Activated T-cell treated with anti-CD3 and anti-CD28 coated beads, Interleukin-2, amount 50 U/mL, for 72 hours (primary cell): ENCODE data around the gene XPO6. TPM values are rescaled to one million over a fixed set of nuclear protein-coding genes. Genes with fewer than 3 reads are reported as not detected.

Experiments
- ATAC-seq, 2 donors: fragments of 150-1000 bp; cut with Tn5 transposase; replicated peaks in 1 of 2; 2 replicates each; pipeline ENCODE4 v1.10.0; 2021; ENCODE audit warnings: moderate library complexity in 2 of 2, mild to moderate bottlenecking in 1 of 2
- DNase-seq, 2 donors: peaks; one replicate each; pipeline ENCODE4 v3.0.0; 2021 to 2022; ENCODE audit warnings: mixed read lengths in 1 of 2
- H3K27ac Mint-ChIP-seq: one replicate; pipeline ENCODE4 v1.8.0; 2022; ENCODE audit warnings: mild to moderate bottlenecking, moderate library complexity, mixed read lengths
- H3K27me3 Mint-ChIP-seq: one replicate; pipeline ENCODE4 v1.8.0; 2022; ENCODE audit warnings: low read depth, mixed read lengths
- H3K36me3 Mint-ChIP-seq, 2 donors: one replicate each; pipeline ENCODE4 v1.8.0; 2022; ENCODE audit warnings: mixed read lengths in 2 of 2, mild to moderate bottlenecking in 1 of 2; ENCODE audit not compliant: insufficient read depth in 2 of 2
- H3K4me1 Mint-ChIP-seq: one replicate; pipeline ENCODE4 v1.8.0; 2022; ENCODE audit warnings: low read depth, mixed read lengths
- H3K4me3 Mint-ChIP-seq, 2 donors: one replicate each; pipeline ENCODE4 v1.8.0; 2022; ENCODE audit warnings: mild to moderate bottlenecking in 2 of 2, mixed read lengths in 2 of 2, moderate library complexity in 2 of 2
- H3K9me3 Mint-ChIP-seq, 2 donors: one replicate each; pipeline ENCODE4 v1.8.0; 2022; ENCODE audit warnings: mixed read lengths in 2 of 2
- total RNA-seq, 2 donors: library from RNA; stranded (reverse); gene quantifications; one replicate each; pipeline ENCODE4 v1.2.3, GENCODE V29; 2022

XPO6 gene
- total RNA-seq, 2 donors from 2014 or later = 276 to 279 TPM

GRCh38 chr16:28096983-28097899 lies 114.5 kb downstream of the XPO6 start:
- Mint-ChIP-seq H3K9me3 (no peaks in the 10 kb centered on the region), H3K4me3 (no peak overlapping the region), H3K27ac (no peak overlapping the region), H3K36me3 (peaks cover 8 to 13% of the 10 kb centered on the region in 2 donors), H3K4me1 (no peaks in the 10 kb centered on the region), H3K27me3 (no peaks in the 10 kb centered on the region)
- DNase-seq (no peak), ATAC-seq (no peak)

GRCh38 chr16:28093385-28093725 lies 118.4 kb downstream of the XPO6 start:
- Mint-ChIP-seq H3K36me3 (peaks cover 0 to 3% of the 10 kb centered on the region in 2 donors), H3K4me1 (no peaks in the 10 kb centered on the region), H3K27ac (no peak overlapping the region), H3K27me3 (no peaks in the 10 kb centered on the region), H3K9me3 (peaks cover 0 to 2% of the 10 kb centered on the region in 2 donors), H3K4me3 (no peak overlapping the region)
- DNase-seq = no peak
- ATAC-seq = no peak

GRCh38 chr16:28092721-28093384 lies 118.9 kb downstream of the XPO6 start:
- Mint-ChIP-seq H3K36me3 (peaks cover 0 to 3% of the 10 kb centered on the region in 2 donors), H3K27ac (no peak overlapping the region), H3K4me1 (no peaks in the 10 kb centered on the region), H3K27me3 (no peaks in the 10 kb centered on the region), H3K4me3 (no peak overlapping the region), H3K9me3 (peaks cover 0 to 2% of the 10 kb centered on the region in 2 donors)
- ATAC-seq (no peak), DNase-seq (no peak)

GRCh38 chr16:28091656-28092055 lies 120.1 kb downstream of the XPO6 start:
- no peak overlapping the region for H3K4me3 Mint-ChIP-seq
- H3K27me3 Mint-ChIP-seq = no peaks in the 10 kb centered on the region
- H3K9me3 Mint-ChIP-seq = peaks cover 0 to 2% of the 10 kb centered on the region in 2 donors
- ATAC-seq (no peak), DNase-seq (no peak)
- H3K36me3 Mint-ChIP-seq = no peaks in the 10 kb centered on the region
- H3K4me1 Mint-ChIP-seq = no peaks in the 10 kb centered on the region
- H3K27ac Mint-ChIP-seq = no peak overlapping the region

DNA sequence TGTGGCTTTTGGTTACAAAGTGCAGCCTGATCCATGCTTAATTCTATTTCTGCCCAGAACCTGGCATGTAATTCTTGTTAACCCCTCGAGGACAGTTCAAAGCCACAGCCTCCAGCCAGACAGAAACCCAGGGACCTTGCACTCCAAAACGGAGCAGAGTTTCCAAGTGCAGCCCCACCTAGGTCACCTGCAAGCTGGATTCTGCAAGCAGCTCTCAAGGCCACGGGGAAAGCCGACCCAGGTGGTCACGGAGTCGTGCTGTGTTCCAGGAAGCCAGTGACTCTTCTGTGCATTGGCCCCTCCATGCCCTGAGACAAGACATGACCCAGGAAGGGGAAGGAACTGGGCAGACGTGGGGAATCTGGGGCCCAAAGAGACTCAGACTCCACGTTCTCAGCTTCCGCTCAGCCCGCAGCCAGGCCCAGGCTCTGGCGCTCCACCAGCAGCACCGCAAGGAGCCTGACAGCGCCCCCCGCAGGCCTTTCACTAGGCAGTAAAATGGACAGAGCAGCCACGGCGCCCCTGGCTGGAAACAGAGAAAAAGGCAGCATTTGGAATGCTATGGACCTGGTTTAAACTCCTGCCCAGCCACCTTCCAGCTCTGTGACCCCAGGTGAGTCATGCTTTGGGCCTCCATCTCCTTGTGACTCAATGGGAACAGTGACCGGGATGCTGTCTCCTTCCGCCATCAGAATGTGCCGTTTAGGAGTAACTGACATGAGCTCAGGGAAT lies 121.0 kb downstream of the XPO6 start:
- H3K4me3 Mint-ChIP-seq = no peak overlapping the region
- ATAC-seq (no peak), DNase-seq (no peak)
- no peaks in the 10 kb centered on the region for H3K4me1 Mint-ChIP-seq
- no peaks in the 10 kb centered on the region for H3K36me3 Mint-ChIP-seq
- no peak overlapping the region for H3K27ac Mint-ChIP-seq
- H3K9me3 Mint-ChIP-seq = peaks cover 0 to 2% of the 10 kb centered on the region in 2 donors
- no peaks in the 10 kb centered on the region for H3K27me3 Mint-ChIP-seq

DNA sequence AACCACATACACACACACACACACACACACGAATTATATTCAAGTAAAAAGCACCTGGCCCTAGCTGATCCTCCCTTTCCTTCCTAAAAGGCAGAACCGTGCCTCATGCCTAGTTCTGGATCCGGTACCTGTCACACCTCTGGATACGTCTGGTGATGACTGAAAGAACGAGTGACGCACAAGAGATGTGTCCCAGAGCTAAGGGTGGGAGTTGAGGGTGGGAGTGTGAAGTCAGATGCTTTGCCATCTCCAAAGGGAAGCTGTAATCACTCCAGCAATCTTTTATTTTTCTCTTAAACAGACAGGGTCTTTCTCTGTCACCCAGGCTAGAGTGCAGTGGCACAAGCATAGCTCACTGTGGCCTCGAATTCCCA lies 121.8 kb downstream of the XPO6 start:
- no peaks in the 10 kb centered on the region for H3K36me3 Mint-ChIP-seq

DNA sequence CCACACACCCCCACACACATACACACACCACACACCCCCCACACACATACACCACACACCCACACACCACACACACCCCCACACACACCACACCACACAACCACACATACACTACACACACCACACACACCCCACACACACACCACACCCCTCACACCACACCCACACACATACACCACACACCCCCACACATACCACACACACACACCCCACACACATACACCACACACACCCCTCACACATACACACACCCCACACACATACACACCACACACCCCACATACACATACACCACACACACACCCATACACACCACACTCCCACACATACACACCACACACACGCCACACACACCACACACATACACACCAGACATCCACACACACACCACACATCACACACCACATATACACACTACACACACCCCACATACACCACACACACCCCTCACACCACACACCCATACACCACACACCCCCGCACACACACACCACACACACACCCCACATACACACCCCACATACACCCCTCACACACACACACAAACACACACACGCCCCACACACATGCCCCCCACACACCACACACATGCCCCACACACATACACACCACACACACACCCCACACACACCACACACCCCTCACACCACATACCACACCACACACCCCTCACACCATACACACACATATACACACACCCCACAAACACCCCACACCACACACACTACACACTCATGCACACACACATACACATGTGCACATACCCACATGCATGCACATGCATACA lies 122.4 kb downstream of the XPO6 start:
- peaks cover 0 to 2% of the 10 kb centered on the region in 2 donors for H3K9me3 Mint-ChIP-seq
- peak overlapping the region; percentile 29 for H3K27ac Mint-ChIP-seq
- H3K36me3 Mint-ChIP-seq = no peaks in the 10 kb centered on the region
- no peaks in the 10 kb centered on the region for H3K27me3 Mint-ChIP-seq
- DNase-seq (no peak), ATAC-seq (peak; percentile 20 to 39)
- no peaks in the 10 kb centered on the region for H3K4me1 Mint-ChIP-seq
- H3K4me3 Mint-ChIP-seq = no peak overlapping the region

More for the DNA sequence above, 121.8 kb downstream of the XPO6 start:
- Mint-ChIP-seq H3K27ac (peak overlapping the region; percentile 59), H3K9me3 (peaks cover 0 to 2% of the 10 kb centered on the region in 2 donors), H3K4me3 (no peak overlapping the region), H3K27me3 (no peaks in the 10 kb centered on the region), H3K4me1 (no peaks in the 10 kb centered on the region)
- no peak for DNase-seq
- ATAC-seq = peak in 1 of 2 donors; percentile 10

DNA sequence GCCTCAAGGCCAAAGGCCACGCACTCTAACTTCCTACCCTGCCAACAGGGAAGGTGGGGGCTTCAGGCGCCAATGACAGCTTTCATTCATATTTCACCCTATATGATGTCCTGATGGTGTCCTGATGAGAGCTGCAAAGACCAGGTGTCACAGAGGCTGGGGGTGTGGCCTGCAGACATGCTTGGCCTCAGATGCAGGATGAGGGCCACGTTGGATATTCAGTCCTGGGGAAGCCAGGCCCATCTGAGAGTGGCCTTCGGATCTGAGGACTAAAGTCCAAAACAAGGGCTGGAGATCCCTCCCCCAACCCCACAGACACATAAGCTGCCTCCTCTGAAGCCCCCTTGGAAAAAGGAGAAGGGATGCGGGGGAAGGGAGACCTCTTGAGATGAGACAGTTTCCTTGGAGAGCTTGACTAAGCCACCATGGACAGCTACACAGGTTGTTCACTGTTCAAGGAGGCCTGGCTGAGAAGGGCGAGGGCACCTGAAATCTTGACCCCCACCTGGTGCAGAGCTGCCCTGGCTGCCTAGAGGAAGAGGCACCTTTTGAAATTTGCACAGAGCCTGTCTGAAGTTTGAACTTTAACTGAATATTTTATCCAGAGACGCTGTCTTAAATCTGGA lies 124.0 kb downstream of the XPO6 start:
- no peak for DNase-seq
- no peaks in the 10 kb centered on the region for H3K4me1 Mint-ChIP-seq
- H3K27ac Mint-ChIP-seq = peak overlapping the region; percentile 42
- H3K36me3 Mint-ChIP-seq = no peaks in the 10 kb centered on the region
- H3K4me3 Mint-ChIP-seq = no peak overlapping the region
- ATAC-seq = no peak
- peaks cover 0 to 2% of the 10 kb centered on the region in 2 donors for H3K9me3 Mint-ChIP-seq
- H3K27me3 Mint-ChIP-seq = no peaks in the 10 kb centered on the region

DNA sequence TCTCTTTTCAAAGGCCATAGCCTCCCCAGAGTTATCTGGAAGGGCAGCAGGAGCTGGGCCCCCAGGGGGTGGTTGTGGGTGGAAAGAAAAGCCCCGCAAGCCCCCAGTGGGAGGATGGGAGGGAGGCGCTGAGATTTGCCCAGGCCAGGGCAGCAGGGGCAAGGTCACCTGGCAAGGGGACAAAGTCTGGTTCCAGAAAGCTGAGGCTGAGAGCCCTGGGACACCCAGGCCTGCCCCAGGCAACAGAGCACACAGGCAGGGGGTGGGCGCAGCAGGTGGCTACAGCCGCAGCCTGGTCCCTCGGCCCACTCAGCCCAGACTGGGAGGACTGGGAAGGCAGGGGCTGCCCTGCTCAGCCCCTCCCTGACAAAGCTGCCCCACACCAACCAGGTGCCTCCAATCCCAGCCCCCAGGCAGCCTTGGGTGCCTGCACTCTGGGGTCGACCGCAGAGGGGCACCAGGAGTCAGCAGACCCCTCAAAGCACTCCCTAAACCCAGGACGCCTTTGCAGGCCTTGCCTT lies 124.6 kb downstream of the XPO6 start:
- DNase-seq (no peak), ATAC-seq (no peak)
- no peaks in the 10 kb centered on the region for H3K27me3 Mint-ChIP-seq
- no peaks in the 10 kb centered on the region for H3K36me3 Mint-ChIP-seq
- peaks cover 0 to 2% of the 10 kb centered on the region in 2 donors for H3K9me3 Mint-ChIP-seq
- H3K27ac Mint-ChIP-seq = no peak overlapping the region
- H3K4me1 Mint-ChIP-seq = no peaks in the 10 kb centered on the region
- H3K4me3 Mint-ChIP-seq = no peak overlapping the region

DNA sequence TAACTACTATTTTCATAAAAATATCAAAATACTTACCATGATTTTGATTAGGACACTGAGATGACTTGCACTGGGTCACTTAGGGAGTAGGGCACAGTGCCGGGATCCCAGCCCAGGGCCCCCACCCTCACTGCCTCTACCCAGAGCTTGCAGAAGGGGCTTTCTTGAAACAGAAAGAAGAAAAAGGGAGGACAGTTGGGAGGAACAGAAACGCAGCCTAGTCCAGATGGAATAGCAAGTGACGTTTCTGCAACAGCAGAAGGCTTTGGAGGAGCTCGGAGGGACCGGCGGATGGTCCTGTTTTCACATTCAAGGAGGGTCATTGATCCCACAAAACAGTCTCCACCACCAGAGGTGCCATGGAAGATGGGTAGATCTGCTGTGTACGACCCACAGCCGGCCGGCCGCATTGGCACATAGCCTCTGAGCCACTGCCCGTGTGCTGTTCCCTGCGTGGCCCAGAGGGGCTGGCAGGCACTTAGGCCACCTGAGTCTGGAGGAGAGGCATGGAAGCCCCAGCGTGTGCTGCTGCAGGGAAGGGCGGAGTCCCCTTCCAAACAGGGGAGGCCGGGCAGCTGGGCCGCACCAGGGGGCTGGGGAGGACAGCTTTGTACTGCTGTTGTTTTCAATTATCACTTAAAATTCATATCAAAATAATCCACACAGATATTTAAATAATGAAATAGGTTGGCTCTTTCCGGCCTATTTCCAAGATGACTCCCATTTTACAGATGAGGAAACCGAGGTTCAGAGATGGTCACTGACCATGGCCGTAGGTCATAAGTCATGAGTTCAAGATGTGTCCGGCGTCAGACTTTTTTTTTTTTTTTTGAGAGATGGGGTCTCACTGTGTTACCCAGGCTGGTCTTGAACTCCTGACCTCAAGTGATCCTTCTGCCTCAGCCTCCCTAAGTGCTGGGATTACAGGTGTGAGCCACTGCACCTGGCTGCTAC lies 125.3 kb downstream of the XPO6 start:
- Mint-ChIP-seq H3K4me1 (no peaks in the 10 kb centered on the region), H3K27ac (no peak overlapping the region), H3K27me3 (no peaks in the 10 kb centered on the region), H3K36me3 (no peaks in the 10 kb centered on the region), H3K9me3 (peaks cover 0 to 2% of the 10 kb centered on the region in 2 donors), H3K4me3 (no peak overlapping the region)
- ATAC-seq (no peak), DNase-seq (no peak)

- DNase-seq (no peak), ATAC-seq (no peak)
- Mint-ChIP-seq H3K9me3 (peaks cover 0 to 2% of the 10 kb centered on the region in 2 donors), H3K27ac (no peak overlapping the region), H3K36me3 (no peaks in the 10 kb centered on the region), H3K4me3 (no peak overlapping the region), H3K27me3 (no peaks in the 10 kb centered on the region), H3K4me1 (no peaks in the 10 kb centered on the region)
Observed at GRCh38 chr16:28085389-28086171, 126.2 kb downstream of the XPO6 start.
